H1 (cell line): ENCODE results near the gene RND3. TPM values are rescaled to one million over a fixed set of nuclear protein-coding genes. Genes with fewer than 3 reads are reported as not detected.
A peak's percentile ranks its signal among the peaks of the same experiment; 100 is the strongest.

ENCODE experiments used
- ASH2L ChIP-seq: fragments of 200-600, 300-600 bp; sonication (generic); IDR thresholded peaks from one replicate; pipeline ENCODE4 v1.7.1; 2017; ENCODE audit warnings: low read length
- CEBPB ChIP-seq: IDR thresholded peaks from 2 replicates; pipeline ENCODE4 v1.6.1; 2012; ENCODE audit warnings: low read depth, low read length
- CHD2 ChIP-seq: IDR thresholded peaks from 2 replicates; pipeline ENCODE4 v1.6.1; 2012; ENCODE audit warnings: low read length, improper control_type of control experiment
- CREB1 ChIP-seq: IDR thresholded peaks from 2 replicates; pipeline ENCODE4 v1.6.1; 2012; ENCODE audit warnings: inconsistent platforms
- EP300 ChIP-seq, 2 experiments: IDR thresholded peaks; 1 replicate in 1 of 2; 2 replicates in 1 of 2; pipeline ENCODE4 v1.6.1; 2011 to 2012; ENCODE audit warnings: low read depth in 2 of 2, low read length in 2 of 2, mild to moderate bottlenecking in 2 of 2, borderline replicate concordance in 1 of 2, inconsistent platforms in 1 of 2, moderate library complexity in 1 of 2
- EZH2 ChIP-seq: fragments of 200-600 bp; sonication (generic); IDR thresholded peaks from 2 replicates; pipeline ENCODE4 v1.7.1; 2012; ENCODE audit warnings: low read depth, mild to moderate bottlenecking, moderate library complexity, low read length, inconsistent platforms; ENCODE audit not compliant: severe bottlenecking
- MAFK ChIP-seq: IDR thresholded peaks from 2 replicates; pipeline ENCODE4 v1.6.1; 2012; ENCODE audit warnings: low read depth, mild to moderate bottlenecking, improper control_type of control experiment, low read length
- NANOG ChIP-seq: IDR thresholded peaks from 2 replicates; pipeline ENCODE4 v1.6.1; 2011; ENCODE audit warnings: low read length, low read depth, mild to moderate bottlenecking, inconsistent platforms; ENCODE audit not compliant: insufficient read depth, poor library complexity, severe bottlenecking
- NRF1 ChIP-seq: IDR thresholded peaks from 2 replicates; pipeline ENCODE4 v1.6.1; 2011; ENCODE audit warnings: mild to moderate bottlenecking, low read depth, low read length, improper control_type of control experiment
- POLR2A ChIP-seq, 2 experiments: IDR thresholded peaks; 1 replicate in 1 of 2; 2 replicates in 1 of 2; pipeline ENCODE4 v1.6.1; 2011; ENCODE audit warnings: low read depth in 2 of 2, low read length in 2 of 2, mild to moderate bottlenecking in 2 of 2; ENCODE audit errors: control extremely low read depth in 1 of 2
- POLR2AphosphoS5 ChIP-seq: IDR thresholded peaks from 2 replicates; pipeline ENCODE4 v1.6.1; 2011; ENCODE audit warnings: low read depth, low read length
- POU5F1 ChIP-seq: IDR thresholded peaks from 2 replicates; pipeline ENCODE4 v1.6.1; 2011; ENCODE audit warnings: low read depth, mild to moderate bottlenecking, low read length, moderate library complexity
- RAD21 ChIP-seq, 2 experiments: IDR thresholded peaks in 1 of 2; conservative IDR thresholded peaks in 1 of 2; 2 replicates each; pipeline ENCODE4 v1.6.1; 2011; ENCODE audit warnings: low read depth in 2 of 2, low read length in 2 of 2, improper control_type of control experiment in 1 of 2, inconsistent platforms in 1 of 2, mild to moderate bottlenecking in 1 of 2, moderate library complexity in 1 of 2
- RFX5 ChIP-seq: IDR thresholded peaks from 2 replicates; pipeline ENCODE4 v1.6.1; 2011; ENCODE audit warnings: low read depth, low read length, improper control_type of control experiment, borderline replicate concordance
- RXRA ChIP-seq: IDR thresholded peaks from 2 replicates; pipeline ENCODE4 v1.6.1; 2011; ENCODE audit warnings: low read depth, mild to moderate bottlenecking, low read length, moderate library complexity; ENCODE audit not compliant: insufficient read depth
- SAP30 ChIP-seq: fragments of 300-600 bp; sonication (generic); IDR thresholded peaks from 2 replicates; pipeline ENCODE4 v1.7.1; 2012; ENCODE audit warnings: low read length, moderate library complexity, mild to moderate bottlenecking, inconsistent platforms; ENCODE audit not compliant: insufficient read depth, insufficient replicate concordance
- SIX5 ChIP-seq: IDR thresholded peaks from 2 replicates; pipeline ENCODE4 v1.6.1; 2011; ENCODE audit warnings: mild to moderate bottlenecking, low read depth, low read length
- SP4 ChIP-seq: IDR thresholded peaks from 2 replicates; pipeline ENCODE4 v1.6.1; 2012; ENCODE audit warnings: low read length, inconsistent platforms
- SRF ChIP-seq: IDR thresholded peaks from 2 replicates; pipeline ENCODE4 v1.6.1; 2011; ENCODE audit warnings: mild to moderate bottlenecking, low read depth, low read length, moderate library complexity
- SUZ12 ChIP-seq: fragments of 200-600 bp; sonication (generic); IDR thresholded peaks from 2 replicates; pipeline ENCODE4 v1.6.1; 2012; ENCODE audit warnings: mild to moderate bottlenecking, inconsistent platforms, low read length, moderate library complexity, mixed read lengths
- TBP ChIP-seq: IDR thresholded peaks from 2 replicates; pipeline ENCODE4 v1.6.1; 2011; ENCODE audit warnings: low read depth, low read length, improper control_type of control experiment
- TEAD4 ChIP-seq: IDR thresholded peaks from 2 replicates; pipeline ENCODE4 v1.6.1; 2012; ENCODE audit warnings: low read depth, low read length, inconsistent platforms, mixed read lengths
- polyA plus RNA-seq, 7 experiments: library from polyadenylated mRNA; depleted of rRNA in 3 of 7; stranded (reverse) in 5 of 7; unstranded in 2 of 7; fragments of >200 nt in 5 of 7; fragments of 200-250 nt in 2 of 7; gene quantifications; 1 replicate in 5 of 7; 2 replicates in 1 of 7; 4 replicates in 1 of 7; pipeline versions ENCODE4 v1.2.1 to v1.2.3, GENCODE V29; 2011 to 2013; ENCODE audit warnings: missing spikeins in 2 of 7, mixed read lengths in 2 of 7
- total RNA-seq: library from RNA; stranded (reverse); fragmentation: NEBNext Ultra II Directional; extraction: Animal tissue kit (Norgen Biotek cat#: 25700); gene quantifications from 2 replicates; pipeline ENCODE4 v1.2.1, GENCODE V29; 2021
- TF ChIP-seq, protein P1 (sequence below): IDR thresholded peaks from 2 replicates; pipeline ENCODE4 v1.6.1; 2012; ENCODE audit warnings: low read length, inconsistent platforms

RND3 gene
- total and polyA plus RNA-seq, 2 of the 8 experiments (the other 6 are each of a cell fraction or from before 2014, with no cell fraction given), result 12.2 to 25.6 TPM

DNA sequence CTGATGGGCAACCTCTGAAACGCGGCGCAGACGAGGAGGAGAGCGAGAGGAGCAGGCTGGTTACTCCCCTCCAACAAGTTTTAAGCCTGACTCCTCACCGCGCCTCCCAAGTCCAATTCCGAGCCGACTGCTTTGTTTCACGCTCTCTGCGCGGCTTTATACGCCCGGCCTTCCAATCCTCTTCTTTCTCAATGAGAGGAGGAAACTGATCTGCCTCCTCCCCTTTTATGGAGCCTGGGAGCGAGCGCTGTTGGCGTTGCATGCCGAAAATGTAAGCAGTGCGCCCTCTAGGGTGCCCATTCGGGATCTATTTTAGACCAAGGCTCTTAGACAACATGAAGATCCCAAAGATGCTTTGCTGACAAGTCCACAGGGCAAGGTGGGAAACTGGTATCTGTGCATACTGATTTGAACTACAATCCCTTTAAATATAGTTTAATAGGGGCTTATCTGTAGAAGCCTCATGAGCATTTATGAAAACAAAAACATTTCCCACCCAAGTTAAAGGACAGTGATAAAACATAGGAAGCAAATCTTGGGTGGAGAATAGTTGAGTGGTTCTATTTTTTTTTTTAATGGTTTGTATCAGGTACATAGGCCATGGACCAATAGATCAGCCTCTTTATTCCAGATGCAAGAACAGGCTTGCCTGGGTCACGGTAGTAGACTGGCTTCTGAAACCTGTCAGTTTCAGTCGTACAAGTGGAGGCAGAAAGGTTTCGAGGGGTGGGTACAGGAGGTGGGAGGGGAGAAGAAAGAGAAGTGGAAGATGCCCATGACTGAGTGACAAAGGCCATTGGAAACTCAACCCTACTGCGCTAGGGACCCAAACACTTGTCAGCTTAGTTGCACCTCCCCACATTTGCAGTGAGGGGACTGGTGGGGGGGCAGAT lies at the start of gene RND3 (continued):
- TF ChIP-seq POU5F1 (no peak), SRF (peak; percentile 62; the same call in 1 of the 2 replicates), ASH2L (no peak), EP300 (IDR thresholded peaks at IDR 0.05; ENCODE audit: borderline replicate concordance in 1 of 2, low read depth in 2 of 2, low read length in 2 of 2) (no peak), POLR2AphosphoS5 (peak; percentile 98), SAP30 (no peak), NANOG (no peak), CREB1 (no peak), TEAD4 (peak; percentile 56; the same call in 1 of the 2 replicates), SUZ12 (no peak), RXRA (no peak), SIX5 (no peak), CEBPB (no peak), POLR2A (IDR thresholded peaks at IDR 0.05; ENCODE audit: control extremely low read depth in 1 of 2, low read depth in 2 of 2, low read length in 2 of 2) (peak; percentile 98 to 99), SP4 (no peak), NRF1 (no peak), RFX5 (no peak), TBP (peak; percentile 96), CHD2 (no peak), MAFK (no peak), EZH2 (no peak), RAD21 (IDR thresholded peaks at IDR 0.05 in 1 of 2, conservative IDR thresholded peaks at IDR 0.05 in 1 of 2; ENCODE audit: low read depth in 2 of 2, low read length in 2 of 2) (peak; percentile 81 to 83)
- TF ChIP-seq, protein P1, sequence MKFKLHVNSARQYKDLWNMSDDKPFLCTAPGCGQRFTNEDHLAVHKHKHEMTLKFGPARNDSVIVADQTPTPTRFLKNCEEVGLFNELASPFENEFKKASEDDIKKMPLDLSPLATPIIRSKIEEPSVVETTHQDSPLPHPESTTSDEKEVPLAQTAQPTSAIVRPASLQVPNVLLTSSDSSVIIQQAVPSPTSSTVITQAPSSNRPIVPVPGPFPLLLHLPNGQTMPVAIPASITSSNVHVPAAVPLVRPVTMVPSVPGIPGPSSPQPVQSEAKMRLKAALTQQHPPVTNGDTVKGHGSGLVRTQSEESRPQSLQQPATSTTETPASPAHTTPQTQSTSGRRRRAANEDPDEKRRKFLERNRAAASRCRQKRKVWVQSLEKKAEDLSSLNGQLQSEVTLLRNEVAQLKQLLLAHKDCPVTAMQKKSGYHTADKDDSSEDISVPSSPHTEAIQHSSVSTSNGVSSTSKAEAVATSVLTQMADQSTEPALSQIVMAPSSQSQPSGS, result no peak
